ENCODE measurements around the gene SNORC. TPM values are rescaled to one million over a fixed set of nuclear protein-coding genes. Genes with fewer than 3 reads are reported as not detected.

SNORC gene
- total RNA-seq, 1 experiment from 2014 or later: 3.4 TPM

DNA sequence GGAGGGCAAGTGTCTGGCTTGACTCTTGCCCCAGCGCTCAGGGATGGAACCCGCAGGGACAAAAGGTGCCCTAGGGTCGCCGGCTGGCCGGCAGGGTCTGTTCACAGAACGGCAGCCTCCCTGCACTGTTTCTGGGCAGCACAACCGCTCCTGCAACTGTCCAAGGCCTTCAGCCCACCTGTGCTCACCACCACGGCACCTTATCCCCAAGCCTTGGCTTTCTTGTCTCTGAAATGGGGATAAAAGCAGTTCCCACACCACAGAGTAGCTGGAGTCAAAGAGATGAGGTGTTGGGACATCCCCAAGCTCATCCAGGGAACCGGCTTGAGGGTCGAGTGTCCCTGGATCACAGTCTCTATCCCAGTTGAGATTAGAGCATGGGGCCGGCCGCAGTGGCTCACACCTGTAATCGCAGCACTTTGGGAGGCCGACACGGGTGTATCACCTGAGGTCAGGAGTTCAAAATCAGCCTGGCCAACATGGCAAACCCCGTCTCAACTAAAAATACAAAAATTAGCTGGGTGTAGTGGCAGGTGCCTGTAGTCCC lies 4.7 kb downstream of the SNORC start:
- ATAC-seq (no peak), DNase-seq (ENCODE audit: low spot score) (no peak)
- ChIA-PET POLR2A (no interaction called here), CTCF (interaction anchor here (1.1 to 2.1 kb wide), 3 partner anchors 12 to 154 kb away, joined by 4 to 9 read pairs (median 6); no protein-coding TSS in a partner anchor)
- peaks cover 28% of the 10 kb centered on the region for H3K27me3 Mint-ChIP-seq (ENCODE audit: low read depth)
- no peaks in the 10 kb centered on the region for H3K36me3 Mint-ChIP-seq
- no peaks in the 10 kb centered on the region for H3K9me3 Mint-ChIP-seq
- peak overlapping the region; percentile 61 for H3K4me3 Mint-ChIP-seq
- no peak overlapping the region for H3K27ac Mint-ChIP-seq
- no peaks in the 10 kb centered on the region for H3K4me1 Mint-ChIP-seq
- TF ChIP-seq FOXJ3 (CRISPR knock-in tag; IDR thresholded peaks at IDR 0.05; ENCODE audit: borderline replicate concordance): no peak
- TF ChIP-seq TCF7 (CRISPR knock-in tag; IDR thresholded peaks at IDR 0.05; ENCODE audit: low read depth): no peak
- no peak for TF ChIP-seq GABPB1 (CRISPR knock-in tag; IDR thresholded peaks at IDR 0.05)
- no peak for TF ChIP-seq NFATC4 (CRISPR knock-in tag; IDR thresholded peaks at IDR 0.05)

- POLR2A ChIA-PET: no interaction called here
- no peaks in the 10 kb centered on the region for H3K9me3 Mint-ChIP-seq
- CTCF ChIA-PET: interaction anchor here (0.6 to 2.1 kb wide), 4 partner anchors 10 to 154 kb away, joined by 3 to 9 read pairs (median 5); no protein-coding TSS in a partner anchor
Measured at GRCh38 chr2:232875256-232876121, 5.4 kb downstream of the SNORC start.

DNA sequence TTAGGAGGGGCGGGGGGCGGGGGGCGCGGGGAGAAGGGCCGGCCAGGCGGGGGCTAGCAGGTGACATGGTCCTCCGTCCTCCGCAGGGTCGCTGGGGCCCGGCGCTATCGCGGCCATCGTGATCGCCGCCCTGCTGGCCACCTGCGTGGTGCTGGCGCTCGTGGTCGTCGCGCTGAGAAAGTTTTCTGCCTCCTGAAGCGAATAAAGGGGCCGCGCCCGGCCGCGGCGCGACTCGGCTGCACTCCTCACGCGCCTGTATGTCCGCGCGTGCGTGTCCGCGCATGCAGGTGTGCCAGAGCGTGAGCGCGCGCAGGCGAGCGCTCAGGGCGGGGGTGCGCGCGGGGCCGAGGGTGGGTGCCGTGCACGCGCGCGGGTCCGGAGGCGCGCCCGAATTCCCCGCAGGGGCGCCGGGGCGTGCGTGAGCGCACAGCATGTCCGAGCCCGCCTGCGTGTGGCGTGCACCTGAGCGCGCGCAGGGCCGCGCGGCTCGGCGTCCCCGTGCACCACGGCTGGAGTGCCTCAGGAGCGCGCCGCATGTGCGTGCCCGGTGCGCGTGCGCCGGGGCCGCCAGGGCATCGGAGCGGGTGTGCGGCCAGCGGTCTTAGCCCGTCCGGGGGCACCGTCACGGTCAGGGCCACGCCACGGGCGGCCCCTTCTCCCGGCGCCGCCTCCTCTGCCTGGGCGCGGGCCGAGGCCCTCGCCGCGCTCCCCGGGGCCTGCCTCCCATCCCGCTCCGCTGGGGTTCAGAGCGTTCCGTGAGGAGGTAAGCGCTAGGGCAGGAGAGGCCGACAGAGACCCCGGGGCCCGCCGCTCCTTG lies 6.3 kb downstream of the SNORC start:
- DNase-seq (ENCODE audit: low spot score): peak; percentile 53
- Mint-ChIP-seq H3K4me3 (peak overlapping the region; percentile 56), H3K9me3 (no peaks in the 10 kb centered on the region), H3K27ac (no peak overlapping the region), H3K27me3 (ENCODE audit: low read depth) (peaks cover 28% of the 10 kb centered on the region), H3K4me1 (no peaks in the 10 kb centered on the region), H3K36me3 (no peaks in the 10 kb centered on the region)
- ChIA-PET CTCF (interaction anchor here (2.1 kb wide), 1 partner anchor 11 kb away, joined by 9 read pairs; no protein-coding TSS in a partner anchor), POLR2A (no interaction called here)
- peak; percentile 58 for ATAC-seq
- TF ChIP-seq ZNF121 (CRISPR knock-in tag; IDR thresholded peaks at IDR 0.05): no peak
- TF ChIP-seq ZNF416 (CRISPR knock-in tag; IDR thresholded peaks at IDR 0.05): no peak
- TF ChIP-seq E2F4 (CRISPR knock-in tag; IDR thresholded peaks at IDR 0.05; ENCODE audit: borderline replicate concordance, low read depth): no peak
- TF ChIP-seq, protein P1, sequence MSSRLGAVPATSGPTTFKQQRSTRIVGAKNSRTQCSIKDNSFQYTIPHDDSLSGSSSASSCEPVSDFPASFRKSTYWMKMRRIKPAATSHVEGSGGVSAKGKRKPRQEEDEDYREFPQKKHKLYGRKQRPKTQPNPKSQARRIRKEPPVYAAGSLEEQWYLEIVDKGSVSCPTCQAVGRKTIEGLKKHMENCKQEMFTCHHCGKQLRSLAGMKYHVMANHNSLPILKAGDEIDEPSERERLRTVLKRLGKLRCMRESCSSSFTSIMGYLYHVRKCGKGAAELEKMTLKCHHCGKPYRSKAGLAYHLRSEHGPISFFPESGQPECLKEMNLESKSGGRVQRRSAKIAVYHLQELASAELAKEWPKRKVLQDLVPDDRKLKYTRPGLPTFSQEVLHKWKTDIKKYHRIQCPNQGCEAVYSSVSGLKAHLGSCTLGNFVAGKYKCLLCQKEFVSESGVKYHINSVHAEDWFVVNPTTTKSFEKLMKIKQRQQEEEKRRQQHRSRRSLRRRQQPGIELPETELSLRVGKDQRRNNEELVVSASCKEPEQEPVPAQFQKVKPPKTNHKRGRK (CRISPR knock-in tag; IDR thresholded peaks at IDR 0.05; ENCODE audit: borderline replicate concordance): no peak
- 0 out of 2 replicates have a peak, but pooled peaks have one; percentile 43 for TF ChIP-seq CREM (CRISPR knock-in tag; IDR thresholded peaks at IDR 0.05)
- peak; percentile 85; the same call in 1 of the 2 replicates for TF ChIP-seq KAT7 (CRISPR knock-in tag; IDR thresholded peaks at IDR 0.05; ENCODE audit: borderline replicate concordance)
- TF ChIP-seq FOXP1 (CRISPR knock-in tag; IDR thresholded peaks at IDR 0.05; ENCODE audit: borderline replicate concordance): peak; percentile 59; the same call in 1 of the 2 replicates
- TF ChIP-seq, protein P2, sequence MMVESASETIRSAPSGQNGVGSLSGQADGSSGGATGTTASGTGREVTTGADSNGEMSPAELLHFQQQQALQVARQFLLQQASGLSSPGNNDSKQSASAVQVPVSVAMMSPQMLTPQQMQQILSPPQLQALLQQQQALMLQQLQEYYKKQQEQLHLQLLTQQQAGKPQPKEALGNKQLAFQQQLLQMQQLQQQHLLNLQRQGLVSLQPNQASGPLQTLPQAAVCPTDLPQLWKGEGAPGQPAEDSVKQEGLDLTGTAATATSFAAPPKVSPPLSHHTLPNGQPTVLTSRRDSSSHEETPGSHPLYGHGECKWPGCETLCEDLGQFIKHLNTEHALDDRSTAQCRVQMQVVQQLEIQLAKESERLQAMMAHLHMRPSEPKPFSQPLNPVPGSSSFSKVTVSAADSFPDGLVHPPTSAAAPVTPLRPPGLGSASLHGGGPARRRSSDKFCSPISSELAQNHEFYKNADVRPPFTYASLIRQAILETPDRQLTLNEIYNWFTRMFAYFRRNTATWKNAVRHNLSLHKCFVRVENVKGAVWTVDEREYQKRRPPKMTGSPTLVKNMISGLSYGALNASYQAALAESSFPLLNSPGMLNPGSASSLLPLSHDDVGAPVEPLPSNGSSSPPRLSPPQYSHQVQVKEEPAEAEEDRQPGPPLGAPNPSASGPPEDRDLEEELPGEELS (CRISPR knock-in tag; IDR thresholded peaks at IDR 0.05): 0 out of 2 replicates have a peak, but pooled peaks have one; percentile 9
- TF ChIP-seq, protein P3, sequence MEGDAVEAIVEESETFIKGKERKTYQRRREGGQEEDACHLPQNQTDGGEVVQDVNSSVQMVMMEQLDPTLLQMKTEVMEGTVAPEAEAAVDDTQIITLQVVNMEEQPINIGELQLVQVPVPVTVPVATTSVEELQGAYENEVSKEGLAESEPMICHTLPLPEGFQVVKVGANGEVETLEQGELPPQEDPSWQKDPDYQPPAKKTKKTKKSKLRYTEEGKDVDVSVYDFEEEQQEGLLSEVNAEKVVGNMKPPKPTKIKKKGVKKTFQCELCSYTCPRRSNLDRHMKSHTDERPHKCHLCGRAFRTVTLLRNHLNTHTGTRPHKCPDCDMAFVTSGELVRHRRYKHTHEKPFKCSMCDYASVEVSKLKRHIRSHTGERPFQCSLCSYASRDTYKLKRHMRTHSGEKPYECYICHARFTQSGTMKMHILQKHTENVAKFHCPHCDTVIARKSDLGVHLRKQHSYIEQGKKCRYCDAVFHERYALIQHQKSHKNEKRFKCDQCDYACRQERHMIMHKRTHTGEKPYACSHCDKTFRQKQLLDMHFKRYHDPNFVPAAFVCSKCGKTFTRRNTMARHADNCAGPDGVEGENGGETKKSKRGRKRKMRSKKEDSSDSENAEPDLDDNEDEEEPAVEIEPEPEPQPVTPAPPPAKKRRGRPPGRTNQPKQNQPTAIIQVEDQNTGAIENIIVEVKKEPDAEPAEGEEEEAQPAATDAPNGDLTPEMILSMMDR (IDR thresholded peaks at IDR 0.05): peak; percentile 12; the same call in 1 of the 2 replicates
- TF ChIP-seq, protein P4, sequence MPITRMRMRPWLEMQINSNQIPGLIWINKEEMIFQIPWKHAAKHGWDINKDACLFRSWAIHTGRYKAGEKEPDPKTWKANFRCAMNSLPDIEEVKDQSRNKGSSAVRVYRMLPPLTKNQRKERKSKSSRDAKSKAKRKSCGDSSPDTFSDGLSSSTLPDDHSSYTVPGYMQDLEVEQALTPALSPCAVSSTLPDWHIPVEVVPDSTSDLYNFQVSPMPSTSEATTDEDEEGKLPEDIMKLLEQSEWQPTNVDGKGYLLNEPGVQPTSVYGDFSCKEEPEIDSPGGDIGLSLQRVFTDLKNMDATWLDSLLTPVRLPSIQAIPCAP (CRISPR knock-in tag; IDR thresholded peaks at IDR 0.05): no peak

More at GRCh38 chr2:232875256-232876121, 5.4 kb downstream of the SNORC start:
- ATAC-seq: peak; percentile 56
- H3K27ac Mint-ChIP-seq: no peak overlapping the region
- peak overlapping the region; percentile 61 for H3K4me3 Mint-ChIP-seq
- H3K27me3 Mint-ChIP-seq (ENCODE audit: low read depth): peaks cover 28% of the 10 kb centered on the region
- H3K4me1 Mint-ChIP-seq: no peaks in the 10 kb centered on the region
- DNase-seq (ENCODE audit: low spot score): no peak
- TF ChIP-seq GABPB1 (CRISPR knock-in tag; IDR thresholded peaks at IDR 0.05) (peak; percentile 42; the same call in 1 of the 2 replicates), FOXP1 (CRISPR knock-in tag; IDR thresholded peaks at IDR 0.05; ENCODE audit: borderline replicate concordance) (0 out of 2 replicates have a peak, but pooled peaks have one; percentile 7), CDX4 (CRISPR knock-in tag; IDR thresholded peaks at IDR 0.05; ENCODE audit: borderline replicate concordance) (no peak), MXD4 (CRISPR knock-in tag; IDR thresholded peaks at IDR 0.05; ENCODE audit: borderline replicate concordance) (no peak)
- TF ChIP-seq, protein P5, sequence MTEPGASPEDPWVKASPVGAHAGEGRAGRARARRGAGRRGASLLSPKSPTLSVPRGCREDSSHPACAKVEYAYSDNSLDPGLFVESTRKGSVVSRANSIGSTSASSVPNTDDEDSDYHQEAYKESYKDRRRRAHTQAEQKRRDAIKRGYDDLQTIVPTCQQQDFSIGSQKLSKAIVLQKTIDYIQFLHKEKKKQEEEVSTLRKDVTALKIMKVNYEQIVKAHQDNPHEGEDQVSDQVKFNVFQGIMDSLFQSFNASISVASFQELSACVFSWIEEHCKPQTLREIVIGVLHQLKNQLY (CRISPR knock-in tag; IDR thresholded peaks at IDR 0.05): 0 out of 2 replicates have a peak, but pooled peaks have one; percentile 26
- H3K36me3 Mint-ChIP-seq: no peaks in the 10 kb centered on the region
